NCI-H345 (cell line): ENCODE results near the gene DCAF8.

Experiments used
- DNase-seq: peaks from one replicate; lab custom pipeline; 2025; lab: John Stamatoyannopoulos, UW

DCAF8 gene

DNA sequence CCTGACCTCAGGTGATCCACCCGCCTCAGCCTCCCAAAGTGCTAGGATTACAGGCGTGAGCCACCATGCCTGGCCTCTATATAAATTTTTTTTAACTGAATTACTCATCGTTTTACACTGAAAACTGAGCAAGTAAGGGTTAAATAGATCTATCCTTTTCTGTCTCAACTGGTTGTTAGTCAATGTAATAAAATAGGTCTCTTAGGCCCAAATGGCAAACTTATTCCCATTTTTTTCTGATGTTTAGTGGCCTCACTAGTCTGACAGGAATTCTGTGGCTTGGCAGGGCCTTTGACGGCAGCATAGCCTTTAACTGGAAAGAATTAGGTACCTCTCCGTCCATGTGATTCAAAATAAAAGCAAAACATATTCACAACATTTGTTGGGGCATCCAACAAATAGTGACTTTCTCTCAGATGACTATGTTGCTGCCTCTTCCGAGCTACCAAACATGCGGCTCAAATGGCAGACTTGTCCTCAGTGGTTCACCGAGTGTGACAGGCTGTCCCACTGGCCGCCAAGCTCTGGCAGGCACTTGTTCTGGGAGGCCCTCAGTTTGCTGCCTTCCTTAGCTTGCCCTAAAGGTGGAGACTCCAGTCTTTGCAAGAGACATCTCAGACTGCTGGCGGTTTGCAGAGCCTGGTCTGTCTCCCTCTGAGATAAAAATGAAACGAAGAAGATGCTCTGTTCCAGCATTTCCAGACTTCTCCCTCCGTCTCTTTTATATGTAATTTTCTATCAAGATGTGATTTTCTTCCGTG lies 93.6 kb downstream of the DCAF8 start:
- no peak for DNase-seq

DNA sequence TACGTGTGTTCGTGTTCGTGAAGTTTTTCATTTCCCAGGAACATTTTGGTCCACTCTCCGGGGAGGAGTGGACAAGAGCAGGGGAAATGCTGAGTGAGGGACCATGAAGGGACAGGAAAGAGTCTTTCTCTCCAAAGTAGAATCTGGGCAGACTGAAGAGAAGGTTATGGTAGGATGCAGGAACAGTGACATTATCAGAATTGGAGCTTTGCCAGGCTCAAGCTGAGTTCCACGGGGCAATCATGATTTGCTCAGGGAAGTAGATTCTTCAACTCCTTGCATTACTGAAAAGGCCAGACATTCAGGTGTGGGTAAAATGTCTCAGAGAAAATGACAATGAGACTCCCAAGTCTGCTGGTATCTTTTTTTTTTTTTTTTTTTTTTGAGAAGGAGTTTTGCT lies 94.3 kb downstream of the DCAF8 start:
- DNase-seq: peak; percentile 32

DNA sequence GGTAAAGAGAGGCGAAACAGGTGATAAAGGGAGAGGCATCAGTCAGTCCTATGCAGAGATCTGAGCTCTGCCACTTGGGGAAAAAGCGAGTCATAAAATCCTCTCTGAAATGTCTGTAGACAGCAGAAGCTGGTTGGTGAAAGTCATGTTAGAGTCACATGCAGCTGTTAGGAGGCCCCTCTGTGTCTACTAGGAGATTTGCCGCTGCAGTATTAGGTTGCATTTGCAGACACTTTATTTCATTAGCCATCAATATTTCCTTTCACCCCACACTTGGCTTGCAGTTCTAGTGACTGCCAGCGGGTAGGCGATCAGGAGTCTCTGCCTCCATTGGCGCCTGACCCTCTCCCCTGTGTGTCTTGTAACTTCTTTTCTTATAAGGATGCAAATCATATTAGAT lies 94.8 kb downstream of the DCAF8 start:
- DNase-seq: no peak

DNA sequence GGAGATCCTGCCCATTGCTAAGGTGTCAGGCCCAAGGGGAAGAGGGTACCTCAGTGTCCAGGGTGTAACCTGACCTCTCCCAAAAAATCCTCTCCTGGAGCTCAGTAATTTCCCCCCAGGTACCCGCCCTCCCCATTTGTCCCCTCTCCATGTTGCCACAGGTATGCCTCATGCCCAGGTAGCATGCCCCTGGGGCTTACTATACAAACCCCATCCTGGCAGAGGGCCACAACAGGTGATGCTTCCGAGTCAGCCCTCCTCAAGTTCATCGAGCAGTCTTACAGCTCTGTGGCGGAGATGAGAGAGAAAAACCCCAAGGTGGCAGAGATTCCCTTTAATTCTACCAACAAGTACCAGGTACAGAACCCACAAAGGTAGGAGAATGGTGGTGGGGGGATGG lies 95.3 kb downstream of the DCAF8 start:
- DNase-seq: peak; percentile 13

DNA sequence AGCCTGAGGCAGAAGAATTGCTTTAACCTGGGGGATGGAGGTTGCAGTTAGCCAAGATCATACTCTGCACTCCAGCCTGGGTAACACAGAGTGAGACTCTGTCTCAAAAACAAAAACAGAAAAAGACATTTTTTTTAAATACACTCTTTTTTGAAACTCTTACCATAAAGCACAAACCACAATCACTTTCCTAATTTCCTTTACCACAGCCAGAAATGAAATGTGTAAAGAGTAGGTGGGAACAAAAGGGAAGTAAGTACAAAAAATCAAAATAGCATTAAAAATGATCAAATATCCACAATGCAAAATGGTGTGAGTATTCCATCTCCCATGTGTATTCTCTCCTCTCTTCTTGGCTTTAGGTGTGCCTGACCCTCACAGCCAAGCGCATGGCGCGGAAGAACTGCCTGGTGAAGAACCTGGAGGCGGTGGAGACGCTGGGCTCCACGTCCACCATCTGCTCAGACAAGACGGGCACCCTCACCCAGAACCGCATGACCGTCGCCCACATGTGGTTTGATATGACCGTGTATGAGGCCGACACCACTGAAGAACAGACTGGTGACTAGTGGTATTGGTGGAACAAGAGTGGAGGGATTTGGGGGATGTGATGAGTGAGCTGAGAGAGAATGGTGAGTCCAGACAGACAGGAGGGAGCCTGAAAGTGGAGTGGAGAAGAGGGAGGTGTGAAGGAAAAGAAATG lies 96.0 kb downstream of the DCAF8 start:
- no peak for DNase-seq
